HG03097 (cell line): ENCODE data around the gene RAB4A.

Experiments
- ATAC-seq: cut with Tn5 transposase; IDR thresholded peaks from one replicate; pipeline ENCODE4 v1.9.1; 2021; ENCODE audit not compliant: unreplicated experiment, low FRiP score

The RAB4A gene, protein sequence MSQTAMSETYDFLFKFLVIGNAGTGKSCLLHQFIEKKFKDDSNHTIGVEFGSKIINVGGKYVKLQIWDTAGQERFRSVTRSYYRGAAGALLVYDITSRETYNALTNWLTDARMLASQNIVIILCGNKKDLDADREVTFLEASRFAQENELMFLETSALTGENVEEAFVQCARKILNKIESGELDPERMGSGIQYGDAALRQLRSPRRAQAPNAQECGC

DNA sequence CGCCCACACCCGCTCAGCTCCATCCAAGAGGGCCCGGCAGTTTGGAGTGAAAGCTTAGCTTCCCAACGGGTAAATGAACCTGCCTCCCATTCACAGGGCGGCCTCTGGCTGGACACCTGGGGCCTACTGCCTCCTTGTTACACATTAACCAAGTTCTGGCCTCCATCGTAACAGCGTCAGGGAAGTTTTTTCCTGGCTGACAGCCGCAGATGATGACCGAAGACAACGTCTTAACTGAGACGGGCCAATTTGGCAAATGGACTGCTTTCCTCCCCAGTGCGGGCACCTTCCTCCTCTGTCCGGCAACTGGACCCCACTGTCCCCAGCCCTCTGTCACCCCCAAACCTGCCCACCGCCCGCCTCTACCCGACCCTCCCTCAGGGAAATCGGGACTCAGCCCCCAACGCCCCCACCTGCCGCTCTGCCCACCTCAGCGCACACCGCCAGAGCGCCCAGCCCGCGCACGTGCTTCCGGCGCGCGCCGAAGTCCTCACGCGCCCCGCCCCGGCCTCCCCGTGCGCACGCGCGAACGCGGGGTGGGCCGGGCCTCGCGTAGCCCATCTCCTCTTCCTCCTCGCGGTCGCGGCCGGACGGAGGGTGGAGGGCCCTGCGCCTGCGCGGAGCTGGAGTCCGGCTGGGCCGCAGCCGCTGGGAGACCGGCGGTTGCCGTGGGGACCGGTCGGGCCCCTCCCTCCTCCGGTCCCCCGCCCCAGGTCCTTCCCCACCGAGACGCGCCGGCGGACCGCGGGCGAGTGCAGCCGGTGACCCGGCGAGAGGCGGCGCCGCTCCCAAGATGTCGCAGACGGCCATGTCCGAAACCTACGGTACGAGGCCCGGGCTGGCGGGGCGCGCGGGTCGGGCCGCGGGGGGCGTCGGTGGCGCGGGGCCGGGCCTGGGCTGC, at the start of gene RAB4A:
TSS of gene RAB4A (plus strand) at position 565 of the 901 bp plus-strand sequence. CDS start at position 794, 229 bp downstream.
- peak; percentile 74 for ATAC-seq

DNA sequence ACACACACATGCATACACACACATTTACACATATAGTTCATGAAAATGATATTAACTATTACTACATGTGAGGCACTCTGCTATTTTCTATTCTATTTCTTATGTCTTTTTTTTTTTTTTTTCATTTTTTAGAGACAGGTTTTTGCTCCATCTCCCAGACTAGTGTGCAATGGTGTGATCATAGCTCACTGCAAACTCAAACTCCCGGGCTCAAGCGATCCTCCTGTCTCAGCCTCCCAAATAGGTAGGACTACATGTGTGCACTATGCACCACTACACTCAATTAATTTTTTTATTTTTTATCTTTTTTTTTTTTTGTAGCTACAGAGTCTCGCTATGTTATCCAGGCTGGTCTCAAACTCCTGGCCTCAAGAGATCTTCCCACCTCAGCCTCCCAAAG, 48.8 kb upstream of the RAB4A start:
- ATAC-seq, result no peak

DNA sequence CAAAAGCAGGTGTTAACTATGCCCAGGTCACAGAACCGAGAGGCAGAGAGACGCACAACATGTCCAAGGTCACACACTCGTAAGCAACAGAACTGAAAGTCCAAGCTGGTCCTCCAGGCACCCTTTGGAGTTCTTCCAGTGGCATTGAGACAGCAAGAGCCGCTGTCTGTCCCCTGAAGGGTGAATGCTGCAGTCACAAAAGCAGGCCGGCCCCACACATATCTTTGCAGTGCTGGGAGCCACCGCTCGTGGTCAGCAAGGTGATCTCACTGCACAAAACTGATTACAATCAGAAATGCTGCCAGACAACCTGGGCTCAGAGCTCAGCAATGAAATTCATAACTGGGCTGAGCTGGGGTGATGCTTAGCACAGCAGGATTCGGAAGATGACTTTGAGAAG, 47.4 kb upstream of the RAB4A start:
- no peak for ATAC-seq

DNA sequence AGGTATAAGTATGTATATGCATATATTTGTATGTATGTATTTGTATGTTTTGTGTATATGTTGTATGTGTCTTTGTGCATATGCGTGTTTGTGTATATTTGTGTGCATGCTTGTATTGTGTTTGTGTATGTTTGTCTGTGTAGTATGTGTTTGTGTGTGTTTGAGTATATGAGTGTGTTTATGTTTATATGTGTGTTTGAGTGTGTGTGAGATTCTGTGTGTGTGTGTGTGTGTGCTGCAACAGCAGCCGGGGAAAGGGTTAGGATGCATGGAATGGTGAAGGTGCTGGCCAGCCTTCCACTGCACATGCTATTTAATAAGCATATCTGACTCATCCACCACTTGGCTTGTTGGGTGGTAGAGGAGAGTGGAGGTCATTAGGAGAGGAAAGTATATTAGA, 46.6 kb upstream of the RAB4A start:
- ATAC-seq, result no peak

DNA sequence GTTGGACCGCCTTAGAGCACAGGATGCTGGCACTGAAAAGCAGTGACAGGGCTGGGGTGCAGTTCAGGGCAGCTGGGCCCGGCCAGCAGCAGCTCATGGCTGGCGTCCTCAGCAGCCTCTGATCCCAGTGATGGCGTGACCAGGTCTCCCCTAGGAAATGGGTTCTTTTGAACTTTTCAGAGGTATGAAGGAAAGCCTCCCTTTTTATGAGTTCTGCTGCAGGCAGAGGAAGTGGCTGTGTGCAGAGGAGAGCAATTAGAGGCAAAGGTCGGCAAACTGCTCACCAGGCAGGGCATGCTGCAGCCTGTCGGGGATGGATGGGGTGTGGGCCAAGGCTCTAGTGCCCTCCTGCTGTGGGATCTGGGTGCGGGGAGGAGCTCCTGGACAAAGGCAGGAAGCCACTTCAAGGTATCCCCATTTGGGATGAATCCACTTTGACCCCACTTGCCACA, 45.6 kb upstream of the RAB4A start:
- ATAC-seq, result no peak

DNA sequence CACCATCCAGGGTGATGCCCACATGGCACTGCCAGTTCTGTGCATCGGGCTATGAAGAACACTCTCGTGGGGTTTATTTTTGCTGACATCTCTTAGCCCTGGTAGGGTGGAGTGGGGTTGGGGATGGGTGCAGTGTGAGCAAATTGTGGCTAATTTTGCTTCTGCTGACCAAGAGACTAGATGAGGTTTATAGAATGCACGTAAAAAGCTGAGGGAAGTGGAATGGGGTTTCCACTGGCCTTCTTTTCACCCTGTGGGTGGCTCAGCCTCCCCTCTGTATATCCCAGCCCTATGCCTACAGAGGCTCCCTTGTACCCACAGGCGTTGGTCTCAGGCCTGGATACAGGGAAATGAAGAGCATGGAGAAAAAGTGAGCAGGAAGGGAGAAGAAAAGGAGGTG, 44.1 kb upstream of the RAB4A start:
- ATAC-seq, result no peak

DNA sequence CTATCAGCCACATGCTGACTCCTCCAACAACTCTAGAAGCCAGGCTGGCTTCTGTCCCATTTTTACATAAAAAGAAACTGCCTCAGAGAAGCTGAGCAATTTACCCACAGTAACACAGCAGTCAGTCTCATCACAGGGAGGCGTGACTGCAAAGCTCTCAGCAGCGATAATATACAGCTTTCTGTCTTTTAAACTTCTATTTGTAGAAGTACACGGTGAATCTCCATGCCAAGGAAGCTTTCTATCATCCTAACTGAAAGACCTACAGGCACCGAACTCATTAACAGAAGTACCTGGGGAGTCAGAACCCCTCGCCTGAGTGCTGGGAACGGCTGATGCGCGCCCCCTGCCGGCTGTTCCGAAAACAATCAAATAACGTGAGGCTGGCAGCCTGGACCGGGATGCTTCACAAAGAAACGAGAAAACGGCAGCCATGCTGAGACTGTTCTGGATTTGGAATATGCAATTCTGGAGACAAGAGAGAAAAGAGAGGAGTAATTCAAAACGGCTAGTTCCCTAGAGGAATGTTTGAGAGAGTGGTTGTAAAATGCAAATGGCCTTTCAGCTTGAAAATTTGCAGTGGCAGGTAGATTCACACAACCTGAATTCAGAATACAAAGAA, 43.5 kb upstream of the RAB4A start:
- no peak for ATAC-seq

DNA sequence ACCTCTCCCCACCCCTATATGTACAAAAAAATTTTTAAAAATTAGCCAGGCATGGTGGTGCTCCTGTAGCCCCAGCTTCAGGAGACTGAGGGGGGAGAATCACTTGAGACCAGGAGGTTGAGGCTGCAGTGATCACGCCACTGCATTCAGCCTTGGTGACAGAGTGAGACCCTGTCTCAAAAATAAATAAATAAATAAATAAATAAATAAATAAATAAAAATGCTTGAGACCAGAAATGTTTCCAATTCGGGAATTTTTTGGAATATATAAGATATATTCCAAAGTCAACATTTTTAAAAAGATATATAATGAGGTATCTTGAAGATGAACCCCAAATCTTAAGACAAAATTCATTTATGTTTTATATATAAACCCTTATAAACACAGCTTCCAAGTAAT, 42.4 kb upstream of the RAB4A start:
- ATAC-seq, result no peak

DNA sequence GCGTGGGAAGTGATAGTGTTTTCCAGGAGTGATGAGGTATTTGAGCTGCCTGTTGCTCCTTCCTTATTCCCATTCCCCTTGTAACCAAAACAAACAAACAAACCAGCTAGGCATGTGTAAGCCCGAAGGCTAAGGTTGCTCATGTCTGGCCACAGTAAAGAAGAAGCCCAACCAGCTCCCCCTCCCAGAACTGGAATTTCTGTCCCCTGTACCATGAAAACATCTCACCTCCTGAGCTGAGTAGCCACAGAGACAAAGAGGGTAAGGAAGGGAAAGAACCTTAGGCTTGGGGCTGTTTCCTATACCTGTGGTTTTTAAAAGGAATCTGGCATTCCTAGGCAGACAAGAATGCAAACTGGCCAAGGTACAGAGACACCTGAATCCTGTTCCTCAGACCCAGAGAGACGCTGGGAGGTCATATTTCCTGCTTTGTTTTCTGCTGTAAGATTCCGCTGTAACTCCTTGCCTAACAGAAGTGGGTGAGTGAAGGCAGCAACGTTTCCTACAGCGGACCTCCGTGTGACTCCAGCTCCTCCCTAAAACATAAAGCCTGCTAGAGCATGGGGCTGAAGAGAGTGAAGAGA, 41.7 kb upstream of the RAB4A start:
- no peak for ATAC-seq

DNA sequence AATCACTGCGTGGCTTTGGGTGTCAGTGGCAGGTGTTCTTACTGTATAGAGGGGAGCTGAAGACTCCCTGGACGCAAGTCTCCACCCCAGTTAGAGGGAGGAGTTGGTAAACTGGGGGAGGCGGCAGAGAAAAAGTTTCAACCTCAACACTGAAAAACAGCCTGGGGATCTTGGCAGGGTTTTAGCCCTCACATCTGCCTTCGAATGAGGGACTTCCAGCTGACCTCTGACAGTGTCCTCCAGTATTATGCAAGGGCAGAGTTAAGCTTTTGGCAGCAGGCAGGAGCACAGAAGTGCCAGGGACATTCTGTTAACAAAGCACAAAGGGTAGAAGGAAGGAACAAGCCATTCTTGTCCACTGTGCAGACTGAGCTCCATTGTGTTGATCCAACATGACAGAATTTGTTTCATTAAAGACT, 41.2 kb upstream of the RAB4A start:
- no peak for ATAC-seq

DNA sequence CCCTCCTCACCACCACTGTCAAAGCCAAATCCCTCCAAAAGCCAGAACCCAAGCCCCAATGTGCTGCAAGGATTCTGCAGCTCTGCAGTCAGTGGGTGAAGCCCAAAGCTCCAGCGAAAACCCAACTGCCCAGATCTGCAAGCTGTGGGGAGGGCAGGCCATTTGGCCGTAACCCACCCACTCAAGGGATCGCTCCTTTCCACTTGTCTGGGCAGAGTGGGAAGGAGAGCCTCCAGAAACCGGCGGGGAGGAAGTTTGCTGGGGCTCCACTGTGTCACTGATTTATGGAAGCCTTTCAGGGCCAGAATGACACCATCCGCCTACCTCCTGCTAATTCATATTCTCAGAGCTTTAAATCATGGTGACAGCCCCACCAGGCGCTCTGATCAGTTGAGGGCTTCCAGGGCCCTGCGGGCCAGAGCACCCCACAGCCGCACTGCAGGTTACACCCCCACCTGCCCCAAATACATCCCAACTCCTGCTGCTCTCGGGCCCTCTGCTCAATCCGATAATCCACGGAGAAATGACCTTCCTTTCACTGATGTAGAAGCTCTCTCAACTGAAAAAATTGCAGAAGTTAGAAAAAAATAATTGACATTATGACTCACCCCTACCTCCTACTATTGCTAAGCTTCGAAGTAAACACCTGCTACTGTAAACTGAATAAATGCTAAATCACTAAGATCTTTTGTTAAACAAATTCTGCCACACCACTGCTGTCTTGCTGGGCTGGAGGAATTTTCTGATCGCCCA, 40.6 kb upstream of the RAB4A start:
- no peak for ATAC-seq

DNA sequence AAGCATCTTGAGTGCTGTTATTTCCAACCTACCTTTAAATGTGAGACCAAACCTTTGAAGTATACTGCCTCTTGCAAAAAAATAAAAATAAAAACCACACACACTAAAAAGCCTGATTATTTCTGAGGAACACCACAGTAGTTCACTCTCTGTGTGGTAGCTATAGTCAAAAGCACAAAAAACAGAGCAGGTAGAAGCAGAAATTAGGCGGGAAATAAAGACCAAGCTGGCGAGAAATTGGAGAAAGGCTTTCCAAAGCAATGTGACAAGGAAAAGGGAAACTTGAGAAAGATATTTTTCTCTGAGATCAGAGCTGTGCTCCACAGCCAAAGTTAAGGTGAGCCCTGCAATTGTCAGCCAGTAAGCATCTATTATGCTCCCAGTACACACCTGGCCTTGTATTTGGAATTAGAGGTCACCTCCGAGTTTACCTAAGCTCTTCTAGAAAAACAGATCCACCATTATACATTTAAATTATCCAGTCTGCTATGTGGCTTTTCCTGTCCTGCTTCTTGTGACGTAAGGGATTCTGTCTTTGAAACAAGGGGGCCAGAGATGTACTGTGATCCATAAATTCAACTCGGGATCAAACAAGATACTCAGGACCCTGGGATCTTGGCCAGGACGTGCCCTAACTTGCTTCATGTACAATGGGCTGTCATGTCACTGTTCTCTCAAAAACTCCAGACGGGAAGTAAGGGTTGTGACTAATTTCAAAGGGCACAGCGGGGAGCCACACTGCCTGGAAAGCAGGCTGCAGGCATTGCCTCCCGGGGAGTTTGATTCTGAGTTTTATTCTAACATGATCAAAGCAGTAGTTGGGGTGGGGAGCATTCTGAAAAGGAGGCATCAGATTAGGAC, 39.8 kb upstream of the RAB4A start:
- ATAC-seq, result no peak

DNA sequence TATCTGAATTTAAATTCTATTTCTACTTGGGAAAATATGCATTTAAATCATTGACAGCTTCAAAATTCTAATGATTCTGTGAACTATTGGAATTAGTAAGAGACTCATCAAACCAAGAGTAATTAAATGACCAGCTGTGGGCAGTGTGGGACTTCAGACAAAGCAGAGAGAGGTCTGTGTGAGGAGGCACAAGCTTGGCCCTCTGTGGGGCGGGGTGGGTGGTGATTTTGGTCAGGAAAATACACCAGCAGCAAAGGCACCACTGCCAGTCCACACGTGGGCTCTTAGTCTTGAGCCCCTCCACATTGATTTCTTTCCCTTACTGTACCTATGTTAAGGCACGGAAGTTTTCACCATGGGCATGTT, 39.2 kb upstream of the RAB4A start:
- no peak for ATAC-seq

DNA sequence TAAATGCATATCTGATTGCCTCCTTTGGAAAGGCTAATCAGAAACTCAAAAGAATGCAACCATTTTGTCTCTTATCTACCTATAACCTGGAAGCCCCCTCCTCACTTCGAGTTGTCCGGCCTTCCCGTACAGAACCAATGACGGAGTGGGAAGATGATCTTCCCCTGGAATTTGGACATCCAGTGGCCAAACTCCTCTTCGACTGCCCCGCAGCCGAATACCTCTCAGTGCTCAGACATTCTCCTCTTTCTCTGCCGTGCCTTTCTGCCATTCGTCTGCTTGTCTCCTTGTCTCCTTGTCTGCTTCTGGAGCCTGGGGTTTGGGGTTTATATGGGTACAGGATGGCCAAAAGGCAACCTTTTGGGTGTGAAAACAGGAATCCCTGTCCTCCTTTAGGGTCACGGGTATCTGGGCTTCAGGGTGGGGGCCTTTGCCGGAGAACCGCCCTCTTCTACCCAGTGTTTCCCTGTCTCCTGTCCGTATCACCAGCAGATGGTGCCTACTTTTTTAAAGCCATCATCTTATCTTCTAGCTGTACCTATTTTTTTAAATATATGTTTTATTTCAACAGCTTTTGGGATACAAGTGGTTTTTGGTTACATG, 35.9 kb upstream of the RAB4A start:
- no peak for ATAC-seq

DNA sequence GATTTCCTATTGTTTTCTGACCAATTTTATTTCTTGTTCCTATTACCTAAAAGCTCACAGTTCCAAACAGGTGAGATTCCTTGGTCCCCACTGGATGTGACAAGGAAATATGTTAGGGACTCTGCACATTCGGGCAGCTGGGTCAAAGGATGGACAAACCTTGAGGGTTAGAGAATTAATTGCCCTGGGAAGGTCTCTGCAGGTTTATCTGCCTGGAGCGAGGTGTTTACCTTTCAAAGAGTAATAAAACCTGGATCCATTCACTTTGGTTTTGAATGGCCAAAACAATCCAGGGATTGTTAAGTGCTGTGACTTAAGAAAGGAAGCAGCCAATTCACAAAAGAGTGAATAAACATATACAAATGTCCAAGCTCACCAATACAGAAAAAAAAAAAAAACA, 33.6 kb upstream of the RAB4A start:
- no peak for ATAC-seq

DNA sequence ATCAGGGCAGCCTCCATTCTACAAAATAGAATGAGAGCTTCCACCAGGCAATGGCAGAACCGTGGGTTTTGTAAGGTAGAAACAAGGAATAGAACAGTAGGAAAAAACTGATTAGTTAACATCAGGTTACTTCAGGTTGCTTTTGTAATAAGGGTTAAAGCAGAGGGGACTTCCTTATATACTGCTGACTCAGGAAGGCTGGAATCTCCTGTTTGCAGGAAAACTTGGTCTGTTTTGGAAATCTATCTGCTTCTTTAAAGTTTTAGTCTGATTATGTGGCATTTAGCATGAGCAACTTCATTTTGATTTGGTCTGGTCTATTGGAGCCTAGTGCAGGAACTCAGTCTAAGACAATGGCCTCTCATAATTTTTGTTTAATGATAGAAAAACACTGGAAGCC, 32.7 kb upstream of the RAB4A start:
- ATAC-seq, result no peak

DNA sequence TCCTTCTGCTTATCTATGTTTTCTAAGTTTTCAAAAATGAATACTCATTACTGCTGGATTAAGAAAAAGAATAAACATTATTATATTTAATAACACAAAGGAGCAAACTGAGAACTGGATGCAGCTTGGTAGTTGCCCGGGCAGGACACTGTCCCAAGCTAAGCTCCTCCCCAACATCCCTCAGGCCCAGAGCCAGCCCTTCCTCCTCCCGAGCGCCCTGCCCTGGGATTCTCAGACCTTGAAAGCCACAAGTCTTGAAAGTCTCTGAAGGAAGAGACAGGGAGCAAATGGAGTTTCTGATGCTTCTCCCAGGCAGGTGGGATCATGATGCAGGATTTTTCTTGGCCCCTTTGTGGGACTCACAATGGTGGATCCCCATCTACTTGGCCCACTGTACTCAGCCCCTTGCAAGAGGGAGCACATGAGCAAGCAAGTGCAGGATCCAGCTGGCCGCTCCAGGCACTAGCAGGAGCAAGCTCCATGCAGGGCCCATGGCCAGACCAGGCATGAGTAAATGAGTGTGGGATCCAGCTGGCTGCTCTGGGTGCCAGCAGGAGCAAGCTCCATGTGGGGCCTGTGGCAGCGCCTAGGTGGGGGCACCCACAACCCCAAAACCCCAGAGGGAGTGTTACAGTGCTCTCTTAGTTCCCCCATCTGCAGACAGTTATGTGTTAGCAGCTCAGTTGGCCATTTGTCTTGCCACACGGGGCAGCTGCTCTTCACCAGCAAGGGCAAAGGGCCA, 32.1 kb upstream of the RAB4A start:
- ATAC-seq, result no peak

DNA sequence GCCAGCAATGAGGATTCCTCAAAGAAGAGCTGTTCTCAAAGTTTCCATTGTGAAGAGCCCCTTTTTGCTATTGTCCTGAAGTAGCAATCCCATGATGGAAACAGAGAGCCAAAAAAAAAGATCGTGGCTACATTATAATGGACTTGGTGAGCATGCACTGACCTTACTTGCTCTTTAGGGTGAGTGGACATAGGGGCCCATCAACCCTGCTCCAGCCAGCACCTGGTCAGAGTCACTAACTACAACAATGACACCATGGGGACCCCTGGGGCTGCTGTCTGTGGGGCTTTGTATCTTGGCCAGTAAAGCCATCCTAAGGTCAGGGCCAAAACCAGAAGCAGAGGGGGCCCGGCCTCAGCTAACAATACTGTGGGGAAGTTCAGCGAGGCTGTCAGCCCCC, 30.4 kb upstream of the RAB4A start:
- no peak for ATAC-seq

DNA sequence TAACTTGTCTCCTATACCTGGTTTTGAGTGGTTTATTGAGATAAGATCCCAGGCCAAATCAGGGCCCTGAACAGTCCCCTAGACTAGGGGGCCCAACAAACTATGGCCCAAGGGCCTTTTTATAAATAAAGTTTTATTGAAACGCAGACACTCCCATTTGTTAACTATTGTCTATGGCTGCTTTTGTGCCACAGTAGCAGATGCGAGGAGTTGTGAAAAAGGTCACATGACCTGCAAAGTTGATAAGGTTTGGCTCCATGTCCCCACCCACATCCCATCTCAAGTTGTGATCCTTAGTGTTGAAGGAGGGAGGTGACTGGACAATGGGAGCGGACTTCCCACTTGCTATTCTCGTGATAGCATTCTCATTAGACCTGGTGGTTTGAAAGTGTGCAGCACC, 29.5 kb upstream of the RAB4A start:
- no peak for ATAC-seq
